Activated B cell treated with CpG ODN at 0.5 μM for 24 hours (primary cell): ENCODE measurements around the gene SLC6A6. TPM values are rescaled to one million over a fixed set of nuclear protein-coding genes. Genes with fewer than 3 reads are reported as not detected.

ENCODE experiments used
- ATAC-seq: fragments of 200-7000 bp; cut with Tn5 transposase; one replicate; pipeline ENCODE4 v1.10.0; 2021; ENCODE audit warnings: low read depth, mild to moderate bottlenecking, moderate library complexity
- CTCF ChIA-PET: fragments of 350-600 bp; sonication (Branson Sonifier 250); formaldehyde crosslinking; loops from one replicate; lab custom pipeline; 2021; ENCODE audit warnings: antibody characterized with exemption; lab: Charles Lee
- POLR2A ChIA-PET: fragments of 350-600 bp; sonication (Branson Sonifier 250); formaldehyde crosslinking; loops from one replicate; lab custom pipeline; 2021; ENCODE audit warnings: antibody characterized with exemption; lab: Charles Lee
- DNase-seq: peaks from one replicate; pipeline ENCODE4 v3.0.0; 2022
- H3K27ac Mint-ChIP-seq: one replicate; pipeline ENCODE4 v1.8.0; 2020; ENCODE audit warnings: mixed read lengths
- H3K27me3 Mint-ChIP-seq: one replicate; pipeline ENCODE4 v1.8.0; 2021; ENCODE audit warnings: mixed read lengths
- H3K36me3 Mint-ChIP-seq: one replicate; pipeline ENCODE4 v1.8.0; 2021; ENCODE audit warnings: low read depth, mixed read lengths
- H3K4me1 Mint-ChIP-seq: one replicate; pipeline ENCODE4 v1.8.0; 2021; ENCODE audit warnings: mixed read lengths
- H3K4me3 Mint-ChIP-seq: one replicate; pipeline ENCODE4 v1.8.0; 2020; ENCODE audit warnings: mild to moderate bottlenecking, mixed read lengths
- H3K9me3 Mint-ChIP-seq: one replicate; pipeline ENCODE4 v1.8.0; 2020; ENCODE audit warnings: mixed read lengths
- intact Hi-C: fragments of 100-400 bp; cut with micrococcal nuclease; formaldehyde crosslinking; loops from one replicate; pipeline ENCODE4 v1.15.1; 2024
- total RNA-seq: library from RNA; stranded (reverse); gene quantifications from 2 replicates; pipeline ENCODE4 v1.2.3, GENCODE V29; 2022
- TF ChIP-seq, protein P1 (sequence below): fragments of 200-600 bp; IDR thresholded peaks from one replicate; pipeline ENCODE4 v1.8.0; 2022; ENCODE audit warnings: antibody characterized with exemption, mild to moderate bottlenecking

The SLC6A6 gene
- total RNA-seq, 1 donor from 2014 or later = 67.3 TPM

DNA sequence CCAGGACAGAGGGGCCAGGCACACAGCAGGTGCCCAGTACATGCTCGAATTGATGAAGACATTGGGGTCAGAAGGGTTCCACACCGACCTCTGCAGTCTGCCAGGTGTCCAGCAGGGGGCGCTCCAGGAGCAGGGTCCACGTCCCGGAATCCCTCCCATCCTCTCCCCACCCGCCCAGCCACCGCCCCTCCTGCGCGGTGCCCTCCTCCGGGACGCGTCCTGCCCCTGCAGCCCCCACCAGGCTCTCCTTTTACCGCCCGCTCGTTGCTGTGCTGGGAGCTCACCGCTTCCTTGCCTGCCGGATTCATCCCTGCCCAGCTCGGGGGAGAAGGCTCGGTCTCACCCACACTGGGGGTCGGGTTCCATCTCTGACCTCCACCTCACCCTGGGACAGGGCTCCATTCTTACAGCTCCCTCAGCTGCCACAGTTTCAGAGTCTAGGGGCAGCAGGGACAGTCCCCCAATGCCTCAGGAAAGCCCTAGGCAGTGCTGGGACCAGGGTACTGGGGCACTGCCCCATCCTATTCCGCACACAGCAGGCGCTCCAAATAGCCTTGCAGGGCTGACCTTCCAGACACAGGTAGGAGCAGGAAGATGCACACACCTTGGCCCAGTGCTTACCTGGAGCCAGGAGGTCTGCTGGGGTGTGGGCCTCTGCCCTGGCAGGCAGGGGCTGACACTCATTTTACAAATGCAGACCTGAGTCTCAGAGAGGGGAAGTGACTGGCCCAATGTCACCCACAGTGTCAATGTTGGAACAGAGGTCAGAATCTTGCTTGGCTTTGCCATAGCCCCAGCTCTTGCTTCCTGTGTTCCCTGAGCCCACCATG, 106.8 kb downstream of the SLC6A6 start:
- POLR2A ChIA-PET = no interaction called here
- CTCF ChIA-PET = interaction anchor here (1.0 to 1.1 kb wide), 2 partner anchors 10 to 412 kb away, joined by 3 to 7 read pairs; no protein-coding TSS in a partner anchor
- H3K36me3 Mint-ChIP-seq = no peaks in the 10 kb centered on the region
- ATAC-seq (no peak), DNase-seq (peak; percentile 47)
- TF ChIP-seq, protein P1, sequence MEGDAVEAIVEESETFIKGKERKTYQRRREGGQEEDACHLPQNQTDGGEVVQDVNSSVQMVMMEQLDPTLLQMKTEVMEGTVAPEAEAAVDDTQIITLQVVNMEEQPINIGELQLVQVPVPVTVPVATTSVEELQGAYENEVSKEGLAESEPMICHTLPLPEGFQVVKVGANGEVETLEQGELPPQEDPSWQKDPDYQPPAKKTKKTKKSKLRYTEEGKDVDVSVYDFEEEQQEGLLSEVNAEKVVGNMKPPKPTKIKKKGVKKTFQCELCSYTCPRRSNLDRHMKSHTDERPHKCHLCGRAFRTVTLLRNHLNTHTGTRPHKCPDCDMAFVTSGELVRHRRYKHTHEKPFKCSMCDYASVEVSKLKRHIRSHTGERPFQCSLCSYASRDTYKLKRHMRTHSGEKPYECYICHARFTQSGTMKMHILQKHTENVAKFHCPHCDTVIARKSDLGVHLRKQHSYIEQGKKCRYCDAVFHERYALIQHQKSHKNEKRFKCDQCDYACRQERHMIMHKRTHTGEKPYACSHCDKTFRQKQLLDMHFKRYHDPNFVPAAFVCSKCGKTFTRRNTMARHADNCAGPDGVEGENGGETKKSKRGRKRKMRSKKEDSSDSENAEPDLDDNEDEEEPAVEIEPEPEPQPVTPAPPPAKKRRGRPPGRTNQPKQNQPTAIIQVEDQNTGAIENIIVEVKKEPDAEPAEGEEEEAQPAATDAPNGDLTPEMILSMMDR = peak; percentile 74
- H3K4me3 Mint-ChIP-seq = no peak overlapping the region
- no peak overlapping the region for H3K27ac Mint-ChIP-seq
- no peaks in the 10 kb centered on the region for H3K9me3 Mint-ChIP-seq
- no peaks in the 10 kb centered on the region for H3K4me1 Mint-ChIP-seq
- H3K27me3 Mint-ChIP-seq = peaks cover 8% of the 10 kb centered on the region
- intact Hi-C loops = loop anchor here (1.0 kb wide), 1 partner anchor 412 kb away; no protein-coding TSS in a partner anchor

DNA sequence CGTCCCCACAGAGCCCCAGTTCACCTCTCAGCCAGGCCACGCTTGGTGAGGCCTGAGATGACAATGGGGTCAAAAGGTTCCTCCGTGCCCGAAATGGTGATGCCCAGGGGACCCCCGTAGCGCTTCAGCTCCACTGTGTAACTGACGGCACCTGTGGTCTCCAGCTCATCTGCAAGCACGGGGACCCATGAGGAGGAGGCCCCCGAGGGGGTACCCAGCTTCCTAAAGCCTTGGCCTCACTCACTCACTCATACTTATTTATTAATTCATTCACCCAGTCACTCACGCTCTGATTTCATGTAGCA, 107.3 kb downstream of the SLC6A6 start:
- DNase-seq = no peak
- Mint-ChIP-seq H3K4me1 (no peaks in the 10 kb centered on the region), H3K27me3 (peaks cover 8% of the 10 kb centered on the region), H3K4me3 (no peak overlapping the region), H3K36me3 (no peaks in the 10 kb centered on the region), H3K9me3 (no peaks in the 10 kb centered on the region), H3K27ac (no peak overlapping the region)
- ChIA-PET POLR2A (no interaction called here), CTCF (interaction anchor here (1.0 kb wide), 1 partner anchor 412 kb away, joined by 7 read pairs; no protein-coding TSS in a partner anchor)
- TF ChIP-seq, protein P1 = no peak
- no peak for ATAC-seq
- intact Hi-C loops = no loop called here

DNA sequence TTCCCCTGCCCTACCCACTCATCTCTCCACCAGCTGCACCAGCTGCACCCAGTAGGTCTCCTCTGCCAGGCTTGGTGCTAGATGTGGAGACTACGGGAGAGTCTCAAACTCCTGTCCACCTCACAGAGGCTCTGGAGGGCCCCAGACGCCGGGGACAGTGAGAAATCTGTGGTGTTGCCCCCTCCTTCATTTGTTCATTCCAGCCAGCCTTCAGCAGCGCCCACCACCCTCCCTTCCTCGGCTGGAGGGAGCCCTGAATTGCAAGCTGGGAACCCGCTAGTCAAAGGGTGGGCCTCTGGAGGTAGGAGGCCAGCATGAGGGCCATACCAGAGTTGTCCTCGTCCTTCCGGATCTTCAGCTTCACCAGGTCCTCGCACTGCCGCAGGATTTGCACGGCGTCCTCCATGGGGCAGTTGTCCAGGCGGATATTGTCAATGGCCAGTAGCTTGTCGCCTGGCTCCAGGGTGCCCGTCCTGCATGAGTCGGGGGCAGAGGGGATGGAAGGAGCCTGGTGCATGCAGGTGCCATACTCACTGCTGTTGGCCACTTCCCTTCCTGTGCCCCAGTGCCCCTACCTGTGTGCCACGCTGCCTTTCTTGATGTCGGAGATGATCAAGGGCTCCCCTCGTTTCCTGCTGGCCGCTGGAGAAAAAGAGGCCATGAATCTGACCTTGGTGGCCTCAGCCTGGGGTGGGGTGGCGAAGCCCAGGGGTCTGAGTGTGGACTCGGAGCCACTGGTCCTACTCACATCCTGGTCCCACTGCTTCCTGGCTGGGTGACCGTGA, 108.6 kb downstream of the SLC6A6 start:
- no peak overlapping the region for H3K27ac Mint-ChIP-seq
- ATAC-seq (no peak), DNase-seq (peak; percentile 13)
- intact Hi-C loops = no loop called here
- H3K36me3 Mint-ChIP-seq = no peaks in the 10 kb centered on the region
- POLR2A ChIA-PET = no interaction called here
- no peaks in the 10 kb centered on the region for H3K4me1 Mint-ChIP-seq
- peaks cover 8% of the 10 kb centered on the region for H3K27me3 Mint-ChIP-seq
- H3K9me3 Mint-ChIP-seq = no peaks in the 10 kb centered on the region
- CTCF ChIA-PET = no interaction called here
- TF ChIP-seq, protein P1 = no peak
- H3K4me3 Mint-ChIP-seq = no peak overlapping the region

DNA sequence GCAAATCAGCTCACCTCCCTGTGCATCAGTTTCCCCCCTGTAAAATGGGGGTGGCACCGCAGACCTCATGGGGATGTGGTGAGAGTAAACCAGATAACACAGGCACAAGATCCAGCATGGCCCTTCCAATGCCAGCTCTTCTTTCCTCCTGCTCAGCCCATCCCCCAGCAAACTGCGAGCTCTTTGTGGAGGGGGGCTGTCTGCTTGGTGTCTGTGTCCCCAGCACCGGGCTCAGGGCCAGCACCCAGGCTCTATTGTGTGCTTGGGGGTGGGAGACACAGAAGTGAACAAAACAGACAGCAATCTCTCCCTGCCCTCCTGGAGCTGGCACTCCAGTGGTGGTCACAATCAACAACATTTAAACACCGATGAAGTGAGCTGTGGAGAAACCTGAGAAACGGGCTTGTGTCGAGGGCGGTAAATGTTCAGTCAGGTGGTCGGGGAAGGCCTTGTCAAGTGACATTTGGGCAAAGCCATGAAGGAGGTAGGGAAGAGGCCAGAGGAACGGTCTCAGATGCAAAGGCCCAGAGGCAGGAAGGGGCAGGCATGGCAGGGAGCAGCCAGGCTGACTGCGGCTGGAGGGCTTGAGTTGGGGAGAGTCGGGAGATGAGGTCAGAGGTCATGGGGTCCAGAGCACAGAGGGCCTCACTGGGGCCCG, 109.3 kb downstream of the SLC6A6 start:
- Mint-ChIP-seq H3K27ac (no peak overlapping the region), H3K4me3 (no peak overlapping the region), H3K9me3 (no peaks in the 10 kb centered on the region), H3K27me3 (peaks cover 4% of the 10 kb centered on the region), H3K4me1 (no peaks in the 10 kb centered on the region), H3K36me3 (no peaks in the 10 kb centered on the region)
- TF ChIP-seq, protein P1 = no peak
- ATAC-seq (no peak), DNase-seq (peak; percentile 9)
- CTCF ChIA-PET = no interaction called here
- POLR2A ChIA-PET = no interaction called here
- intact Hi-C loops = no loop called here
